Left ventricle myocardium inferior (tissue), 1 donor: ENCODE results near the gene USF3. TPM values are rescaled to one million over a fixed set of nuclear protein-coding genes. Genes with fewer than 3 reads are reported as not detected.

ENCODE experiments used
- DNase-seq: peaks from one replicate; pipeline ENCODE4 v3.0.0-alpha.2; 2020
- H3K27ac ChIP-seq: fragments of 200-600 bp; replicated peaks from 2 replicates; pipeline ENCODE4 v1.8.0; 2021
- H3K27me3 ChIP-seq: fragments of 200-600 bp; 2 replicates; pipeline ENCODE4 v1.8.0; 2021; ENCODE audit warnings: low read depth
- H3K36me3 ChIP-seq: fragments of 200-600 bp; 2 replicates; pipeline ENCODE4 v1.8.0; 2021
- H3K4me1 ChIP-seq: fragments of 200-600 bp; 2 replicates; pipeline ENCODE4 v1.8.0; 2021
- H3K4me3 ChIP-seq: fragments of 200-600 bp; 2 replicates; pipeline ENCODE4 v1.8.0; 2021; ENCODE audit warnings: mild to moderate bottlenecking, moderate library complexity
- H3K9me3 ChIP-seq: fragments of 200-600 bp; replicated peaks from 2 replicates; pipeline ENCODE4 v1.8.0; 2021
- intact Hi-C: fragments of 100-400 bp; cut with micrococcal nuclease; formaldehyde crosslinking; loops from one replicate; pipeline ENCODE4 v1.11.0; 2022
- total RNA-seq: library from RNA; stranded (reverse); fragmentation: NEBNext Ultra II Directional; extraction: Animal tissue kit (Norgen Biotek cat#: 25700); gene quantifications from one replicate; pipeline ENCODE4 v1.2.1, GENCODE V29; 2021
- TF ChIP-seq, protein P1 (sequence below): fragments of 200-600 bp; IDR thresholded peaks from 2 replicates; pipeline ENCODE4 v1.8.0; 2021; ENCODE audit warnings: antibody characterized with exemption, mild to moderate bottlenecking, borderline replicate concordance
- donor health status: DM: no; HTN: yes; CAD: no; lungs with severe emphysema.

The USF3 gene
- total RNA-seq, 1 donor from 2014 or later = 13.4 TPM

DNA sequence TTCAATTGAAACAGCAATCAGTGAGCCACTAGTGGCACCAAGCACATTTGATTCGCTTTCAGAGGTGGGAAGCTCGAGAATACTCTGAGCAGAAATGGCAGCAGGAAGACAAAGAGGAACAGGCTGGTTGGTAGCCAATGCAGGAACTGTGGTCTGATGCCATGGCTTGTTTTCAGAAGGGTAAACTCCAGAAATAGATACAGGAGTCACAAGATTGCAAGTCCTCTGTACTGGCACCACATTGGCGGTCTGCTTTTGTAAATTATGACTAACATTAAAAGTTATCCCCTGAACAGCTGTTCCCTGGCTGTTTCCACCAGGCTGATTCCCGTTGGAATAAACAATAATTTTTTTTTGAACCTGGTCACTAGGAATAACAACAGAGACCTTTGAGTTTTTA lies 35.5 kb downstream of the USF3 start:
- intact Hi-C loops = no loop called here
- Histone ChIP-seq H3K36me3 (peaks cover 67% of the 10 kb centered on the region), H3K4me1 (peaks cover 40% of the 10 kb centered on the region), H3K27me3 (no peaks in the 10 kb centered on the region), H3K27ac (peak overlapping the region; percentile 80), H3K4me3 (peak overlapping the region; percentile 1), H3K9me3 (no peaks in the 10 kb centered on the region)
- TF ChIP-seq, protein P1, sequence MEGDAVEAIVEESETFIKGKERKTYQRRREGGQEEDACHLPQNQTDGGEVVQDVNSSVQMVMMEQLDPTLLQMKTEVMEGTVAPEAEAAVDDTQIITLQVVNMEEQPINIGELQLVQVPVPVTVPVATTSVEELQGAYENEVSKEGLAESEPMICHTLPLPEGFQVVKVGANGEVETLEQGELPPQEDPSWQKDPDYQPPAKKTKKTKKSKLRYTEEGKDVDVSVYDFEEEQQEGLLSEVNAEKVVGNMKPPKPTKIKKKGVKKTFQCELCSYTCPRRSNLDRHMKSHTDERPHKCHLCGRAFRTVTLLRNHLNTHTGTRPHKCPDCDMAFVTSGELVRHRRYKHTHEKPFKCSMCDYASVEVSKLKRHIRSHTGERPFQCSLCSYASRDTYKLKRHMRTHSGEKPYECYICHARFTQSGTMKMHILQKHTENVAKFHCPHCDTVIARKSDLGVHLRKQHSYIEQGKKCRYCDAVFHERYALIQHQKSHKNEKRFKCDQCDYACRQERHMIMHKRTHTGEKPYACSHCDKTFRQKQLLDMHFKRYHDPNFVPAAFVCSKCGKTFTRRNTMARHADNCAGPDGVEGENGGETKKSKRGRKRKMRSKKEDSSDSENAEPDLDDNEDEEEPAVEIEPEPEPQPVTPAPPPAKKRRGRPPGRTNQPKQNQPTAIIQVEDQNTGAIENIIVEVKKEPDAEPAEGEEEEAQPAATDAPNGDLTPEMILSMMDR = no peak
- no peak for DNase-seq

DNA sequence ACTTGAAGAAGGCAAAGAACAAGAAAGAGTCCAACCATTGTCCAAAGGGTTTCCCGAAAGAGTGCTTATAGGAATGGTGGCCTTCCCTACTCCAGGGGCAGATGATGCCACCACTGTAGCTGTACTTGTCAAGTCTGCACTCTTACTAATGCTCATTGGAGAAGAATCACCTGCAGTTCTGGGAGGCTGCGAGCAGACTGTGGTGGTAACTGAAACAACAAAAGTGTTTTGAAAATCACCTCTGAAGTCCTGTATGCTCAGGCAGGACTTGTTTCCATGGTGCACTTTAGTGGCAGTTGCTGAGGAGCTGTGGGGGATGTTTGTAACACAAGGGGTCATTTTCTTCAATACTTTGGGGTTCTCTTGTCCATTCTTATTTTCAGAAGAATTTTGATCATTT lies 36.0 kb downstream of the USF3 start:
- H3K4me1 ChIP-seq = peaks cover 42% of the 10 kb centered on the region
- intact Hi-C loops = no loop called here
- no peaks in the 10 kb centered on the region for H3K9me3 ChIP-seq
- no peaks in the 10 kb centered on the region for H3K27me3 ChIP-seq
- peak overlapping the region; percentile 1 for H3K4me3 ChIP-seq
- TF ChIP-seq, protein P1 = no peak
- H3K36me3 ChIP-seq = peaks cover 63% of the 10 kb centered on the region
- DNase-seq = no peak
- H3K27ac ChIP-seq = peak overlapping the region; percentile 80

DNA sequence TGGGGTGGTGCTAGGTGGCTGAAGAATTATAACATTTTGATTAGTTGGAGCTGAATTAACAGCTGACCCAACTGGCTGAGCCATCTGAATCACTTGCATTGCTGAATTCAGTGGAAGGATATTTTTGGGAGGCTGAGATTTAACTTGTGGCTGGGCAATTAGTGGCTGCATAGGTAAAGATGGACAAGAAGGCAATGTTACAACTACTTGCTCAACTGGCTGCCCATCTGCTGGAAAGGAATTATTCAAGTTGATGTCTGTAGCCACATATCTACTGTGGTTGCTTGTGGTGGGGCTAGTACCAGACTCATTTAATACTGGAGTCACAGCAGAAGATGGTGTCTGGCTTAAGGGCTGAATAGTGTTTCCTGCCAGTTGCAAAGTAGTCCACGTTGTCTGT lies 36.4 kb downstream of the USF3 start:
- peaks cover 58% of the 10 kb centered on the region for H3K36me3 ChIP-seq
- H3K9me3 ChIP-seq = no peaks in the 10 kb centered on the region
- intact Hi-C loops = no loop called here
- TF ChIP-seq, protein P1 = no peak
- DNase-seq = no peak
- H3K4me1 ChIP-seq = peaks cover 47% of the 10 kb centered on the region
- H3K27ac ChIP-seq = peak overlapping the region; percentile 80
- H3K4me3 ChIP-seq = no peak overlapping the region
- H3K27me3 ChIP-seq = no peaks in the 10 kb centered on the region

DNA sequence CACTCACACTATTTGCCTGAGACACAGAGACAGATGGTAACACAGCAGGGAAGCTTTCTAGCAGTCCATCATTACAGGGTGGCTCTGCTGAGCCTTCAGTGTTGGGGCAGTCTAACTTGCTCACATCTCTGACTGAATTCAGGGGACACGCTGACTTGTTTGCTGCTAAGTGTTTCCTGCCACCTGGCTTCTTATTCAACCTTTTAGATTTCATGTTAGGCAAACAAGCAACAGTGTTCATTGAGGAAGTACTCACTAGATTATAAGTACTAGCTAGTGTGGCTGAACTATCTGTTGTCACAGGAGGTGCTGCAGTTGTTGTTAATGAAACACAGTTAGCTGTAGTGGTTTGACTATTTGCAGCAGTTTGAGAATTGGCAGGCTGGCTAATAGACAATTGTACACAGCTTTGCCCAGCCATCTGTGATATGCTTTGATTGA lies 37.3 kb downstream of the USF3 start:
- TF ChIP-seq, protein P1 = no peak
- Histone ChIP-seq H3K4me3 (no peak overlapping the region), H3K4me1 (peaks cover 55% of the 10 kb centered on the region), H3K27ac (peak overlapping the region; percentile 80), H3K9me3 (no peaks in the 10 kb centered on the region), H3K27me3 (no peaks in the 10 kb centered on the region), H3K36me3 (peaks cover 50% of the 10 kb centered on the region)
- no peak for DNase-seq
- intact Hi-C loops = no loop called here

DNA sequence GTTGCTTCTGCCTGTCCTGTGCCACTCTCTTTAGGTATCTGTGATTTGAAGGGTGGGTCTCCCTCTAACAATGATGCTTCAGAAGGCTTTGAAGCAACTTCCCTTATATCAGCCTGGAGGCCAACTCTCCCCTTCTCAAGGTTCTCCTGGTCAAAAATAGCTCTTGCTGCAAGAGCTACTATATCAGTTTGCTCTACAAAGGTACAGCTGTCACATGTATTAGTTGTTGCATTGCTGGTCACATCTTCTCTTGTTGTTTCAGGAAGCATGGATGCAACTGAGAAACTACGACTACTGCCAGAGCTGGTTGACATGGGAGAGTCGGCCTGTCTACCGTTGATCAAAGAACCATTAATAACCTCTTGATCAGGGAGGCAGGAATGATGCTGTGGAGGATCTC lies 38.3 kb downstream of the USF3 start:
- H3K27ac ChIP-seq = no peak overlapping the region
- no peak overlapping the region for H3K4me3 ChIP-seq
- TF ChIP-seq, protein P1 = no peak
- H3K4me1 ChIP-seq = peaks cover 57% of the 10 kb centered on the region
- intact Hi-C loops = no loop called here
- no peaks in the 10 kb centered on the region for H3K27me3 ChIP-seq
- peaks cover 39% of the 10 kb centered on the region for H3K36me3 ChIP-seq
- H3K9me3 ChIP-seq = no peaks in the 10 kb centered on the region
- DNase-seq = no peak
